Nephron (organoid): ENCODE measurements around the gene SAMD14.

ENCODE experiments used
- H3K27ac Mint-ChIP-seq, 3 experiments: 2 replicates each; pipeline ENCODE4 v1.8.0; 2020; ENCODE audit warnings: mixed read lengths in 3 of 3, mild to moderate bottlenecking in 2 of 3, moderate library complexity in 1 of 3
- H3K27me3 Mint-ChIP-seq: 2 replicates; pipeline ENCODE4 v1.8.0; 2021; ENCODE audit warnings: low read depth, mild to moderate bottlenecking, moderate library complexity, mixed read lengths
- H3K36me3 Mint-ChIP-seq: 2 replicates; pipeline ENCODE4 v1.8.0; 2020; ENCODE audit warnings: low read depth, mixed read lengths
- H3K4me1 Mint-ChIP-seq: 2 replicates; pipeline ENCODE4 v1.8.0; 2020; ENCODE audit warnings: mixed read lengths
- H3K4me3 Mint-ChIP-seq, 3 experiments: 2 replicates each; pipeline ENCODE4 v1.8.0; 2020; ENCODE audit warnings: mild to moderate bottlenecking in 3 of 3, mixed read lengths in 3 of 3, moderate library complexity in 2 of 3
- H3K9me3 Mint-ChIP-seq: 2 replicates; pipeline ENCODE4 v1.8.0; 2020; ENCODE audit warnings: mixed read lengths
- CTCF ChIP-seq, 3 experiments: fragments of 200-600 bp; sonication (generic); IDR thresholded peaks; one replicate each; pipeline ENCODE4 v1.5.0; 2021; ENCODE audit warnings: antibody characterized with exemption in 3 of 3; ENCODE audit not compliant: unreplicated experiment in 3 of 3

Gene SAMD14

GRCh38 chr17:50097926-50098325 is 32.0 kb downstream of the SAMD14 start:
- no peak for TF ChIP-seq CTCF (IDR thresholded peaks at IDR 0.05; ENCODE audit: unreplicated experiment in 3 of 3)
- peaks cover 54% of the 10 kb centered on the region for H3K4me1 Mint-ChIP-seq
- peak overlapping the region; percentile 61 to 100 (median 77) for H3K4me3 Mint-ChIP-seq
- peaks cover 15% of the 10 kb centered on the region for H3K36me3 Mint-ChIP-seq
- peak overlapping the region in 1 of 3 experiments; percentile 21 for H3K27ac Mint-ChIP-seq
- H3K27me3 Mint-ChIP-seq: peaks cover 3% of the 10 kb centered on the region
- no peaks in the 10 kb centered on the region for H3K9me3 Mint-ChIP-seq

GRCh38 chr17:50097455-50097854 is 32.5 kb downstream of the SAMD14 start:
- H3K27ac Mint-ChIP-seq: no peak overlapping the region
- peaks cover 15% of the 10 kb centered on the region for H3K36me3 Mint-ChIP-seq
- H3K4me1 Mint-ChIP-seq: peaks cover 49% of the 10 kb centered on the region
- peak overlapping the region; percentile 69 to 100 (median 77) for H3K4me3 Mint-ChIP-seq
- H3K27me3 Mint-ChIP-seq: peaks cover 3% of the 10 kb centered on the region
- TF ChIP-seq CTCF (IDR thresholded peaks at IDR 0.05; ENCODE audit: unreplicated experiment in 3 of 3): no peak
- no peaks in the 10 kb centered on the region for H3K9me3 Mint-ChIP-seq

GRCh38 chr17:50096758-50097157 is 33.2 kb downstream of the SAMD14 start:
- Mint-ChIP-seq H3K36me3 (peaks cover 15% of the 10 kb centered on the region), H3K4me1 (peaks cover 42% of the 10 kb centered on the region), H3K27me3 (peaks cover 8% of the 10 kb centered on the region), H3K9me3 (no peaks in the 10 kb centered on the region), H3K4me3 (peak overlapping the region; percentile 100), H3K27ac (no peak overlapping the region)
- TF ChIP-seq CTCF (IDR thresholded peaks at IDR 0.05; ENCODE audit: unreplicated experiment in 3 of 3): no peak

- Mint-ChIP-seq H3K4me3 (peak overlapping the region; percentile 100), H3K27ac (peak overlapping the region; percentile 82 to 91 (median 89)), H3K4me1 (peaks cover 35% of the 10 kb centered on the region), H3K27me3 (peaks cover 8% of the 10 kb centered on the region), H3K36me3 (peaks cover 15% of the 10 kb centered on the region), H3K9me3 (no peaks in the 10 kb centered on the region)
- TF ChIP-seq CTCF (IDR thresholded peaks at IDR 0.05; ENCODE audit: unreplicated experiment in 3 of 3): no peak
Measured at GRCh38 chr17:50096092-50096491, 33.9 kb downstream of the SAMD14 start.

- peaks cover 31% of the 10 kb centered on the region for H3K4me1 Mint-ChIP-seq
- H3K4me3 Mint-ChIP-seq: peak overlapping the region; percentile 100
- H3K27me3 Mint-ChIP-seq: peaks cover 8% of the 10 kb centered on the region
- peaks cover 15% of the 10 kb centered on the region for H3K36me3 Mint-ChIP-seq
- no peaks in the 10 kb centered on the region for H3K9me3 Mint-ChIP-seq
- H3K27ac Mint-ChIP-seq: peak overlapping the region; percentile 82 to 91 (median 89)
- TF ChIP-seq CTCF (IDR thresholded peaks at IDR 0.05; ENCODE audit: unreplicated experiment in 3 of 3): no peak
Measured at GRCh38 chr17:50095626-50096037, 34.3 kb downstream of the SAMD14 start.
